Measurements from ENCODE around the gene AMIGO2. TPM values are rescaled to one million over a fixed set of nuclear protein-coding genes. Genes with fewer than 3 reads are reported as not detected.

AMIGO2 gene
- total and polyA plus RNA-seq, 9 of the 15 experiments (the other 6 are each of a cell fraction or from before 2014, with no cell fraction given), result 2.0 to 8.3 (median 3.8) TPM

GRCh38 chr12:47114481-47114892 is 34.7 kb upstream of the AMIGO2 start (continued):
- TF ChIP-seq, protein P1, sequence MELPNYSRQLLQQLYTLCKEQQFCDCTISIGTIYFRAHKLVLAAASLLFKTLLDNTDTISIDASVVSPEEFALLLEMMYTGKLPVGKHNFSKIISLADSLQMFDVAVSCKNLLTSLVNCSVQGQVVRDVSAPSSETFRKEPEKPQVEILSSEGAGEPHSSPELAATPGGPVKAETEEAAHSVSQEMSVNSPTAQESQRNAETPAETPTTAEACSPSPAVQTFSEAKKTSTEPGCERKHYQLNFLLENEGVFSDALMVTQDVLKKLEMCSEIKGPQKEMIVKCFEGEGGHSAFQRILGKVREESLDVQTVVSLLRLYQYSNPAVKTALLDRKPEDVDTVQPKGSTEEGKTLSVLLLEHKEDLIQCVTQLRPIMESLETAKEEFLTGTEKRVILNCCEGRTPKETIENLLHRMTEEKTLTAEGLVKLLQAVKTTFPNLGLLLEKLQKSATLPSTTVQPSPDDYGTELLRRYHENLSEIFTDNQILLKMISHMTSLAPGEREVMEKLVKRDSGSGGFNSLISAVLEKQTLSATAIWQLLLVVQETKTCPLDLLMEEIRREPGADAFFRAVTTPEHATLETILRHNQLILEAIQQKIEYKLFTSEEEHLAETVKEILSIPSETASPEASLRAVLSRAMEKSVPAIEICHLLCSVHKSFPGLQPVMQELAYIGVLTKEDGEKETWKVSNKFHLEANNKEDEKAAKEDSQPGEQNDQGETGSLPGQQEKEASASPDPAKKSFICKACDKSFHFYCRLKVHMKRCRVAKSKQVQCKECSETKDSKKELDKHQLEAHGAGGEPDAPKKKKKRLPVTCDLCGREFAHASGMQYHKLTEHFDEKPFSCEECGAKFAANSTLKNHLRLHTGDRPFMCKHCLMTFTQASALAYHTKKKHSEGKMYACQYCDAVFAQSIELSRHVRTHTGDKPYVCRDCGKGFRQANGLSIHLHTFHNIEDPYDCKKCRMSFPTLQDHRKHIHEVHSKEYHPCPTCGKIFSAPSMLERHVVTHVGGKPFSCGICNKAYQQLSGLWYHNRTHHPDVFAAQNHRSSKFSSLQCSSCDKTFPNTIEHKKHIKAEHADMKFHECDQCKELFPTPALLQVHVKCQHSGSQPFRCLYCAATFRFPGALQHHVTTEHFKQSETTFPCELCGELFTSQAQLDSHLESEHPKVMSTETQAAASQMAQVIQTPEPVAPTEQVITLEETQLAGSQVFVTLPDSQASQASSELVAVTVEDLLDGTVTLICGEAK (IDR thresholded peaks at IDR 0.05), result no peak
- TF ChIP-seq, protein P1 (CRISPR knock-in tag; IDR thresholded peaks at IDR 0.05), result no peak
- TF ChIP-seq ZNF57 (CRISPR knock-in tag; IDR thresholded peaks at IDR 0.05) (no peak), NCOA6 (IDR thresholded peaks at IDR 0.05) (no peak), L3MBTL2 (IDR thresholded peaks at IDR 0.05) (peak; percentile 79), ZBTB2 (IDR thresholded peaks at IDR 0.05) (no peak), ATF1 (CRISPR knock-in tag; IDR thresholded peaks at IDR 0.05) (no peak), ATF1 (tag; IDR thresholded peaks at IDR 0.05) (no peak), CLOCK (CRISPR knock-in tag; IDR thresholded peaks at IDR 0.05; ENCODE audit: borderline replicate concordance) (no peak), ADNP (tag; IDR thresholded peaks at IDR 0.05) (no peak)
- TF ChIP-seq, protein P2, sequence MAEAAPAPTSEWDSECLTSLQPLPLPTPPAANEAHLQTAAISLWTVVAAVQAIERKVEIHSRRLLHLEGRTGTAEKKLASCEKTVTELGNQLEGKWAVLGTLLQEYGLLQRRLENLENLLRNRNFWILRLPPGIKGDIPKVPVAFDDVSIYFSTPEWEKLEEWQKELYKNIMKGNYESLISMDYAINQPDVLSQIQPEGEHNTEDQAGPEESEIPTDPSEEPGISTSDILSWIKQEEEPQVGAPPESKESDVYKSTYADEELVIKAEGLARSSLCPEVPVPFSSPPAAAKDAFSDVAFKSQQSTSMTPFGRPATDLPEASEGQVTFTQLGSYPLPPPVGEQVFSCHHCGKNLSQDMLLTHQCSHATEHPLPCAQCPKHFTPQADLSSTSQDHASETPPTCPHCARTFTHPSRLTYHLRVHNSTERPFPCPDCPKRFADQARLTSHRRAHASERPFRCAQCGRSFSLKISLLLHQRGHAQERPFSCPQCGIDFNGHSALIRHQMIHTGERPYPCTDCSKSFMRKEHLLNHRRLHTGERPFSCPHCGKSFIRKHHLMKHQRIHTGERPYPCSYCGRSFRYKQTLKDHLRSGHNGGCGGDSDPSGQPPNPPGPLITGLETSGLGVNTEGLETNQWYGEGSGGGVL (CRISPR knock-in tag; IDR thresholded peaks at IDR 0.05), result no peak
- TF ChIP-seq, protein P3, sequence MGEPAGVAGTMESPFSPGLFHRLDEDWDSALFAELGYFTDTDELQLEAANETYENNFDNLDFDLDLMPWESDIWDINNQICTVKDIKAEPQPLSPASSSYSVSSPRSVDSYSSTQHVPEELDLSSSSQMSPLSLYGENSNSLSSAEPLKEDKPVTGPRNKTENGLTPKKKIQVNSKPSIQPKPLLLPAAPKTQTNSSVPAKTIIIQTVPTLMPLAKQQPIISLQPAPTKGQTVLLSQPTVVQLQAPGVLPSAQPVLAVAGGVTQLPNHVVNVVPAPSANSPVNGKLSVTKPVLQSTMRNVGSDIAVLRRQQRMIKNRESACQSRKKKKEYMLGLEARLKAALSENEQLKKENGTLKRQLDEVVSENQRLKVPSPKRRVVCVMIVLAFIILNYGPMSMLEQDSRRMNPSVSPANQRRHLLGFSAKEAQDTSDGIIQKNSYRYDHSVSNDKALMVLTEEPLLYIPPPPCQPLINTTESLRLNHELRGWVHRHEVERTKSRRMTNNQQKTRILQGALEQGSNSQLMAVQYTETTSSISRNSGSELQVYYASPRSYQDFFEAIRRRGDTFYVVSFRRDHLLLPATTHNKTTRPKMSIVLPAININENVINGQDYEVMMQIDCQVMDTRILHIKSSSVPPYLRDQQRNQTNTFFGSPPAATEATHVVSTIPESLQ (CRISPR knock-in tag; IDR thresholded peaks at IDR 0.05), result no peak
